LNCaP clone FGC (cell line): ENCODE measurements around the gene CACNA1A.
"Not testable (repeated sequence)": the region's sequence is repeated elsewhere in the genome, so short reads cannot be mapped to it uniquely, and the experiment has no call there.

Experiments
- DNase-seq: peaks from one replicate; pipeline ENCODE4 v3.0.0-alpha.2; 2011; ENCODE audit warnings: low read depth
- H3K4me3 ChIP-seq: 2 replicates; pipeline ENCODE4 v1.5.1; 2011; ENCODE audit warnings: mild to moderate bottlenecking, low read depth, low read length, control low read depth
- TF ChIP-seq, protein P1 (sequence below): IDR thresholded peaks from 2 replicates; pipeline ENCODE4 v1.5.1; 2012; ENCODE audit warnings: mild to moderate bottlenecking; ENCODE audit not compliant: control insufficient read depth, insufficient read depth; ENCODE audit errors: extremely low read depth

Gene CACNA1A

GRCh38 chr19:13429563-13429962 lies 76.7 kb downstream of the CACNA1A start:
- TF ChIP-seq, protein P1, sequence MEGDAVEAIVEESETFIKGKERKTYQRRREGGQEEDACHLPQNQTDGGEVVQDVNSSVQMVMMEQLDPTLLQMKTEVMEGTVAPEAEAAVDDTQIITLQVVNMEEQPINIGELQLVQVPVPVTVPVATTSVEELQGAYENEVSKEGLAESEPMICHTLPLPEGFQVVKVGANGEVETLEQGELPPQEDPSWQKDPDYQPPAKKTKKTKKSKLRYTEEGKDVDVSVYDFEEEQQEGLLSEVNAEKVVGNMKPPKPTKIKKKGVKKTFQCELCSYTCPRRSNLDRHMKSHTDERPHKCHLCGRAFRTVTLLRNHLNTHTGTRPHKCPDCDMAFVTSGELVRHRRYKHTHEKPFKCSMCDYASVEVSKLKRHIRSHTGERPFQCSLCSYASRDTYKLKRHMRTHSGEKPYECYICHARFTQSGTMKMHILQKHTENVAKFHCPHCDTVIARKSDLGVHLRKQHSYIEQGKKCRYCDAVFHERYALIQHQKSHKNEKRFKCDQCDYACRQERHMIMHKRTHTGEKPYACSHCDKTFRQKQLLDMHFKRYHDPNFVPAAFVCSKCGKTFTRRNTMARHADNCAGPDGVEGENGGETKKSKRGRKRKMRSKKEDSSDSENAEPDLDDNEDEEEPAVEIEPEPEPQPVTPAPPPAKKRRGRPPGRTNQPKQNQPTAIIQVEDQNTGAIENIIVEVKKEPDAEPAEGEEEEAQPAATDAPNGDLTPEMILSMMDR: no peak
- DNase-seq: no peak
- no peak overlapping the region for H3K4me3 ChIP-seq

- no peak overlapping the region for H3K4me3 ChIP-seq
- TF ChIP-seq, protein P1: 0 out of 2 replicates have a peak, but pooled peaks have one; percentile 22
- no peak for DNase-seq
Measured at GRCh38 chr19:13428352-13428751, 77.9 kb downstream of the CACNA1A start.

GRCh38 chr19:13427273-13428051 lies 78.8 kb downstream of the CACNA1A start:
- DNase-seq: no peak
- no peak overlapping the region for H3K4me3 ChIP-seq
- TF ChIP-seq, protein P1: no peak

- not testable (repeated sequence) for H3K4me3 ChIP-seq, DNase-seq
Measured at GRCh38 chr19:13425875-13426274, 80.4 kb downstream of the CACNA1A start.

- DNase-seq: no peak
- TF ChIP-seq, protein P1: no peak
- H3K4me3 ChIP-seq: no peak overlapping the region
Measured at GRCh38 chr19:13425151-13425550, 81.1 kb downstream of the CACNA1A start.

DNA sequence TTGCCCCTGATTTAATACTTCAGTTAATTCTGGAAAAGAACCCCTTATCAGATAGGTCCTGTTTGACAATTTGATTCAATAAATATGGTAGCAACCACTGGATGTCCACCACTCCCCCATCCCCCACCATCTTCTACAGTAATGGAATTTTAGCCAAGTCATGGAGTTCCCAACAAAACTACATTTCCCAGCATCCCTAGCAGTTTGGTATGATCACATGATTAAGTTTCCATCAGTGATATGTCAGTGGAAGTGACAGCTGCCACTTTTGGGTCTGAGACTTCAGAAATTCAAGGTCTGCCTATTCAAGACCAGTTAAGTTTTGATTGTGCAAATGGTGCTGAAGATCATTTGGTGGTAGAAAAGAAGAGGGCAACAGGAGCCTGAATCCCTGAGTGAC lies 85.5 kb downstream of the CACNA1A start:
- H3K4me3 ChIP-seq: no peak overlapping the region
- no peak for DNase-seq
- TF ChIP-seq, protein P1: no peak

DNA sequence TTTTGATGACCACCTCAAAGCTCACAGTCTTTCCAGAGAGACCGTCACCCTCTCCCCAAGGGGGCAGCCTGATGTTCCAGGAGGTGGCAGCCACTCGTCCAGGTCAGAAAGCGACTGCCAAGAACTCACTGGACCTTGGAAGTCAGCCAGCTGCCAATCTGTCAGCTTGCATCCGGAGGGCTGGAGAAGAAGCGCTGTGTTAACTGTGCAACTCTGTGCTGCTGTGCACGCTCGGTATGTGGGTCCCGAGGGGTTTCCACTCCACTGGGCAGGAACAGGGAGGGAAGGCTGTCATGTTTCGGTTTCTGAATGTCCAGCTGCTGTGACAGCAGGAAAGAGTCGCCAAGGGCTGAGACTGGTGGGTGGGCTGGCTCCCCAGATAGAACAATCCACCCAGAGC lies 89.2 kb downstream of the CACNA1A start:
- DNase-seq: no peak

More for the DNA sequence above, 89.2 kb downstream of the CACNA1A start:
- TF ChIP-seq, protein P1: no peak
- H3K4me3 ChIP-seq: no peak overlapping the region
